Heart left ventricle (tissue), 16 donors: ENCODE results near the gene NACC2. TPM values are rescaled to one million over a fixed set of nuclear protein-coding genes. Genes with fewer than 3 reads are reported as not detected.

Source experiments
- ATAC-seq, 4 donors: fragments of 200-7000 bp; cut with Tn5 transposase; one replicate each; pipeline ENCODE4 v1.9.1; 2020 to 2022; ENCODE audit warnings: moderate library complexity in 4 of 4, mild to moderate bottlenecking in 3 of 4, moderate number of reproducible peaks in 1 of 4
- DNase-seq, 5 donors: peaks; one replicate each; pipeline ENCODE4 v3.0.0-alpha.2; 2020
- H3K27ac ChIP-seq, 12 donors: fragments of 200-600 bp; sonication (generic) in 4 of 12; one replicate each; pipeline versions ENCODE4 v1.5.0 to v1.8.0; 2016 to 2022; ENCODE audit warnings: mild to moderate bottlenecking in 2 of 12
- H3K27me3 ChIP-seq, 9 donors: fragments of 200-600 bp; sonication (generic) in 2 of 9; one replicate each; pipeline versions ENCODE4 v1.5.1 to v1.8.0; 2016 to 2022; ENCODE audit warnings: mild to moderate bottlenecking in 3 of 9
- H3K36me3 ChIP-seq, 9 donors: fragments of 200-600 bp; sonication (generic) in 2 of 9; one replicate each; pipeline versions ENCODE4 v1.5.0 to v1.8.0; 2018 to 2022; ENCODE audit warnings: mild to moderate bottlenecking in 2 of 9
- H3K4me1 ChIP-seq, 12 donors: fragments of 200-600 bp; sonication (generic) in 4 of 12; one replicate each; pipeline versions ENCODE4 v1.5.0 to v1.8.0; 2016 to 2022; ENCODE audit warnings: mild to moderate bottlenecking in 3 of 12
- H3K4me3 ChIP-seq, 12 donors: fragments of 200-600 bp; sonication (generic) in 4 of 12; one replicate each; pipeline versions ENCODE4 v1.5.0 to v1.8.0; 2017 to 2022; ENCODE audit warnings: mild to moderate bottlenecking in 9 of 12, moderate library complexity in 4 of 12
- H3K9me3 ChIP-seq, 12 donors: fragments of 200-600 bp; sonication (generic) in 4 of 12; one replicate each; pipeline versions ENCODE4 v1.5.0 to v1.8.0; 2016 to 2022; ENCODE audit warnings: mild to moderate bottlenecking in 1 of 12
- POLR2A ChIP-seq, 2 donors: fragments of 450-650 bp; IDR thresholded peaks; one replicate each; pipeline ENCODE4 v1.6.1; 2017; ENCODE audit warnings: antibody characterized with exemption in 2 of 2, mild to moderate bottlenecking in 2 of 2, moderate library complexity in 2 of 2
- WGBS, 4 donors: extraction: QIAGEN DNeasy Blood & Tissue Kit in 2 of 4; methylation state at CpG; one replicate each; pipeline versions ENCODE4 v1.1.5 to v1.1.7; 2013 to 2018; 5-methylcytosine and 5-hydroxymethylcytosine counted together
- intact Hi-C, 10 donors: fragments of 100-400 bp; cut with DNase I; formaldehyde crosslinking; loops; one replicate each; pipeline versions ENCODE4 v1.11.1 to v1.14.2; 2022
- polyA plus RNA-seq, 2 donors: library from polyadenylated mRNA; stranded (reverse); fragments of 200-250 nt; gene quantifications; one replicate each; pipeline ENCODE4 v1.2.3, GENCODE V29; 2013
- total RNA-seq, 9 donors: library from RNA; depleted of rRNA in 2 of 9; stranded (reverse); fragments of >200 nt in 2 of 9; fragmentation: NEBNext Ultra II Directional in 3 of 9; extraction: Animal tissue kit (Norgen Biotek cat#: 25700) in 3 of 9; gene quantifications; one replicate each; pipeline versions ENCODE4 v1.1.0 to v1.2.4, GENCODE V29; 2016 to 2023
- TF ChIP-seq, protein P1 (sequence below), 12 donors: fragments of 200-600 bp; sonication (generic) in 4 of 12; IDR thresholded peaks; one replicate each; pipeline versions ENCODE4 v1.5.0 to v1.8.0; 2018 to 2022; ENCODE audit warnings: antibody characterized with exemption in 12 of 12, mild to moderate bottlenecking in 5 of 12
- donor health status: ischemic (EF 13 %, LVEDD 7.1; RV severe dilation, severe dysfunction).
- donor health status: healthy with polysubstance abuse.
- donor health status: DM: no; HTN: yes; CAD: no.
- donor health status: DM: no; HTN: no; CAD: no.
- donor health status: ischemic (EF 25% LVEDD 6.9; RV normal size, moderate dysfunction).
- donor health status: ischemic (EF 25% LVEDD 5.7; RV mildly dilated, moderate dysfunction).
- donor health status: healthy.
- donor health status: DM: yes; HTN: yes; CAD: no.
- donor health status: ischemic (EF 35%, LVEDD 5.7; RV mildly dilated, moderate dysfunction).
- donor health status: nonischemic (EF 11% LVEDD 7.7; RV severe dilation, severe dysfunction).
- donor health status: DM: yes; HTN: yes; CAD: no.
- donor health status: PGD.
- donor health status: ischemic (EF 29% LVEDD 5.4; RV normal size, mild dysfunction).
- donor health status: nonischemic (EF 23%, LVEDD 6.1; RV moderate dilation, normal function).

The NACC2 gene
- total and polyA plus RNA-seq, 11 donors: 17.9 to 66.5 (median 47.4) TPM

DNA sequence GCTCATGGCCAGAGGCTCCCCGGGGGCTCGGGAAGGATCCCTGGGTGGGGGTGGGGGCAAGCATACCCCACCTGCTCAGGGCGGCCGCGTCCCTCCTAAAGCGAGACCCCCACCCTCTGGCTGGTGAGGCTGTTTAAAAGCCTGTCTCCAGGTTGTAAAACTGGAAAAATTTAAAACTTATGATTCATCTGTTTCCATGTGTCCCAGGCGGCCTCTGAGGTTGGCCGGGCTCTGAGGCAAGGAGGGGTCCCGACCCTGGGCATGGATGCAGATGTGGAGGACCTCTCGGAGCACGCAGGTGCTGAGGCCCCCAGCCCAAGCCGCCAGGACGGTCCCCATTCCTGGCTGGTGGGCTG is 47.7 kb upstream of the NACC2 start:
- Histone ChIP-seq H3K4me3 (no peak overlapping the region), H3K4me1 (no peaks in the 10 kb centered on the region), H3K27ac (no peak overlapping the region), H3K9me3 (no peaks in the 10 kb centered on the region), H3K27me3 (peaks cover 0 to 55% (median 14%) of the 10 kb centered on the region in 9 donors), H3K36me3 (no peaks in the 10 kb centered on the region)
- no peak for ATAC-seq
- TF ChIP-seq, protein P1, sequence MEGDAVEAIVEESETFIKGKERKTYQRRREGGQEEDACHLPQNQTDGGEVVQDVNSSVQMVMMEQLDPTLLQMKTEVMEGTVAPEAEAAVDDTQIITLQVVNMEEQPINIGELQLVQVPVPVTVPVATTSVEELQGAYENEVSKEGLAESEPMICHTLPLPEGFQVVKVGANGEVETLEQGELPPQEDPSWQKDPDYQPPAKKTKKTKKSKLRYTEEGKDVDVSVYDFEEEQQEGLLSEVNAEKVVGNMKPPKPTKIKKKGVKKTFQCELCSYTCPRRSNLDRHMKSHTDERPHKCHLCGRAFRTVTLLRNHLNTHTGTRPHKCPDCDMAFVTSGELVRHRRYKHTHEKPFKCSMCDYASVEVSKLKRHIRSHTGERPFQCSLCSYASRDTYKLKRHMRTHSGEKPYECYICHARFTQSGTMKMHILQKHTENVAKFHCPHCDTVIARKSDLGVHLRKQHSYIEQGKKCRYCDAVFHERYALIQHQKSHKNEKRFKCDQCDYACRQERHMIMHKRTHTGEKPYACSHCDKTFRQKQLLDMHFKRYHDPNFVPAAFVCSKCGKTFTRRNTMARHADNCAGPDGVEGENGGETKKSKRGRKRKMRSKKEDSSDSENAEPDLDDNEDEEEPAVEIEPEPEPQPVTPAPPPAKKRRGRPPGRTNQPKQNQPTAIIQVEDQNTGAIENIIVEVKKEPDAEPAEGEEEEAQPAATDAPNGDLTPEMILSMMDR (IDR thresholded peaks at IDR 0.05): no peak
- TF ChIP-seq POLR2A (IDR thresholded peaks at IDR 0.05): no peak
- intact Hi-C loops: loop anchor here in 4 of 10 donors (5.0 to 10.0 kb wide), 2 partner anchors 84 to 142 kb away; no protein-coding TSS in a partner anchor
- peak in 2 of 5 donors; percentile 9 to 24 for DNase-seq
- 37 to 50% (median 45%) methylated on average over 7 to 13 of the region's 13 CpGs for WGBS, 4 donors

DNA sequence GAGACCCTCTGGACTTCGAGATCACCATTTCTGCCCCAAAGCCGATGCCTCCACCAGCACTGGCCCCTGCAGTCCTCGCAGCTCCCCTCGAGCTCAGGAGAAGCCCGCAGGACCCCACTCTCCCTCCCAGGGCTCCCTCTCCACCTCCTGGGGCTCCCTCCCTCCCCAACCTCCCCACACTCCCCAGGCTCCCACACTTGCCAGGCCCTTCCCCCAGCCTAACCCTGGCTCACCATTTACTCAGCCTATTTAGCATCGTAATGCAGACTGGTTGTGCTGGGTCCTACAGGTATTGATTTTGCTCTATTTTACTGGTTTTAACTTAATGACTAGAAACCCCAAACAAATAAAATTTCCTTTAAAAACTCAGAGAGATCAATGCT is 47.3 kb upstream of the NACC2 start:
- ATAC-seq: no peak
- no peak overlapping the region for H3K4me3 ChIP-seq
- TF ChIP-seq, protein P1 (IDR thresholded peaks at IDR 0.05): no peak
- no peak for TF ChIP-seq POLR2A (IDR thresholded peaks at IDR 0.05)
- peaks cover 0 to under 1% (median 0%) of the 10 kb centered on the region in 12 donors for H3K4me1 ChIP-seq
- H3K27ac ChIP-seq: no peak overlapping the region
- peak in 1 of 5 donors; percentile 13 for DNase-seq
- intact Hi-C loops: loop anchor here in 4 of 10 donors (5.0 to 10.0 kb wide), 2 partner anchors 85 to 142 kb away; no protein-coding TSS in a partner anchor
- H3K9me3 ChIP-seq: no peaks in the 10 kb centered on the region
- peaks cover 0 to 55% (median 12%) of the 10 kb centered on the region in 9 donors for H3K27me3 ChIP-seq
- 55 to 78% (median 72%) methylated on average over 5 to 6 of the region's 6 CpGs for WGBS, 4 donors
- no peaks in the 10 kb centered on the region for H3K36me3 ChIP-seq

DNA sequence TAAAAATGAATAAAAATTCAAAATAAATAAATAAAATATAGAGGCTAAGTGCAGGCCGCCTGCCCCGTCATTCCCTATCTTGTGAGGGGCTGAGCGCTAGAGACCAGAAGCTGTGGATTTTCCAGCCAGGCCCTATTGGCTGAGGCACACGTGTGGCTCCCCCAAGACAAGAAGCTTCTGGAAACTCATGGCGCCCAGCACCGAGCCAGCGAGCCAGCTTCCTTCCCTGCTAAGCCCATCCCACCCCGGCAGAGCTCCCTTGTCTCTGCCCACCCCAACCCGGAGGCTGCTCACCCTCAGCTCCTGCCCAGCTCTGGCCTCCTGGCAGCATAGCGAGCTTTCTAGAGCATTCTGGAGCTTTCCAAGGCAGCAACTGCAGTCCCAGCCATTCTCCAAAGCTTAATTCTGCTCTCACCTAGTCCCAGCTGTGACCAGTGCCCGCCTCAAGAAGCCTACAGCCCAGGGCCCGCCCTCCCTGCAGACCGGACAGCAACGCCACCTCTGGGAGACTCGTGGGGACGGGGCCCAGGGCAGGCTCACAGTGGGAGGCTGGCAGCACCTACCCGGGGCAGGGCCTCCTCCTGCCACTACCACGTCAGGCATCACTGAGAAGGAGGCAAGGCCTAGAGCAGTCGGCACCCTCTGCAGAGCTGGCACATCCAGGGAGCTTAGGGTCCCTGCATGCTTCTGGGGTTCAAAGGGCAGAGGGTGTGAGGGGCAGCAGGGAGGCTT is 46.8 kb upstream of the NACC2 start:
- H3K36me3 ChIP-seq: no peaks in the 10 kb centered on the region
- DNase-seq (peak in 1 of 5 donors; percentile 14), ATAC-seq (no peak)
- peaks cover 0 to 55% (median 11%) of the 10 kb centered on the region in 9 donors for H3K27me3 ChIP-seq
- H3K4me3 ChIP-seq: no peak overlapping the region
- 76 to 83% (median 78%) methylated on average over 18 to 19 of the region's 19 CpGs for WGBS, 4 donors
- peaks cover 0 to 5% (median 0%) of the 10 kb centered on the region in 12 donors for H3K4me1 ChIP-seq
- intact Hi-C loops: loop anchor here in 4 of 10 donors (5.0 to 10.0 kb wide), 2 partner anchors 85 to 143 kb away; no protein-coding TSS in a partner anchor
- H3K9me3 ChIP-seq: no peaks in the 10 kb centered on the region
- no peak for TF ChIP-seq POLR2A (IDR thresholded peaks at IDR 0.05)
- TF ChIP-seq, protein P1 (IDR thresholded peaks at IDR 0.05): no peak
- H3K27ac ChIP-seq: no peak overlapping the region

DNA sequence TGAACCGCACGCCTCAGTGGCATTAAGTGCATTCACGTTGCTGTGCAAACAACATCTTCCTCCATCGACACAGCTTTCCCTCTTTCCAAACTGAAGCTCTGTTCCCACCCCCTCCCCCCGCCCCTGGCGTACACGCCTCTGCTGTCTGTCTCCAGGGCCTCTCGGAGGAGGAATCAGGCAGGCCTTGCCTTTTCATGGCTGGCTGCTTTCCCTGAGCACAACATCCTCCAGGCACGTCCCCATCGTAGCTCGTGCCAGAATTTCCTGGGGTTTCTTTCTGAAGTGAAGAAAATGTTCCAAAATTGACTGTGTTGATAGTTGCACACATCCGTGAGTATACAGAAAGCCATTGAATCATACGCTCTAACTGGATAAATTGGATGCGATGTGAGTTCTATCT is 45.9 kb upstream of the NACC2 start:
- no peak overlapping the region for H3K27ac ChIP-seq
- WGBS, 4 donors: 55 to 71% (median 63%) methylated on average over 14 of the region's 14 CpGs
- H3K27me3 ChIP-seq: peaks cover 0 to 49% (median 14%) of the 10 kb centered on the region in 9 donors
- TF ChIP-seq, protein P1 (IDR thresholded peaks at IDR 0.05): no peak
- no peak for TF ChIP-seq POLR2A (IDR thresholded peaks at IDR 0.05)
- H3K36me3 ChIP-seq: no peaks in the 10 kb centered on the region
- peak in 2 of 5 donors; percentile 20 to 52 for DNase-seq
- intact Hi-C loops: loop anchor here in 4 of 10 donors (5.0 to 10.0 kb wide), 2 partner anchors 86 to 144 kb away; no protein-coding TSS in a partner anchor
- ATAC-seq: peak in 2 of 4 donors; percentile 27 to 31
- H3K9me3 ChIP-seq: no peaks in the 10 kb centered on the region
- H3K4me3 ChIP-seq: no peak overlapping the region
- H3K4me1 ChIP-seq: peaks cover 0 to 5% (median 0%) of the 10 kb centered on the region in 12 donors
